Hematopoietic multipotent progenitor cell (in vitro differentiated cells): ENCODE measurements around the gene ZNF132. TPM values are rescaled to one million over a fixed set of nuclear protein-coding genes. Genes with fewer than 3 reads are reported as not detected.
"Not testable (repeated sequence)": the region's sequence is repeated elsewhere in the genome, so short reads cannot be mapped to it uniquely, and the experiment has no call there.

Experiments used
- DNase-seq, 3 donors: peaks; one replicate each; pipeline ENCODE4 v3.0.0-alpha.2; 2011 to 2015; ENCODE audit warnings: low read depth in 2 of 3, low spot score in 2 of 3
- total RNA-seq: library from RNA; depleted of rRNA; stranded (reverse); fragments of >200 nt; gene quantifications from one replicate; pipeline ENCODE4 v1.2.3, GENCODE V29; 2012

ZNF132 gene
- total RNA-seq: 5.9 TPM

GRCh38 chr19:58439576-58440554 lies at the start of gene ZNF132:
Gene ZNF132, minus strand, starts transcription at chr19:58440153. Its CDS starts 332 bp downstream, at chr19:58439821.
- DNase-seq: peak; percentile 88 to 100 (median 100)

DNA sequence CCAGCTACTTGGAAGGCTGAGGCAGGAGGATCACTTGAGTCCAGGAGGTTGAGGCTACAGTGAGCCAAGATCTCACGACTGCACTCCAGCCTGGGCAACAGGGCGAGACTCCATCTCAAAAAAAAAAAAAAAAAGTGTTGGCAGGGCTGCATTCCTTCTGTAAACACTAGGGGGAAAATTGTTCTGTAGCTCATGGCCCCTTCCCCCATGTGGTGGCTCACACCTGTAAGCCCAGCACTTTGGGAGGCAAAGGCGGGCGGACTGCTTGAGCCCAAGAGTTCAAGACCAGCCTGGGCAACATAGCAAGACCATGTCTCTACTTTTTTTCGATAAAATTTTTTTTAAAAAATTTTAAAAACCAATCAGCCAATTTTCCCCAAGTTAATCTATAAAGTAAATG lies 44.4 kb upstream of the ZNF132 start:
- peak in 1 of 3 donors; percentile 43 for DNase-seq

GRCh38 chr19:58483776-58484175 lies 43.8 kb upstream of the ZNF132 start:
- no peak for DNase-seq

DNA sequence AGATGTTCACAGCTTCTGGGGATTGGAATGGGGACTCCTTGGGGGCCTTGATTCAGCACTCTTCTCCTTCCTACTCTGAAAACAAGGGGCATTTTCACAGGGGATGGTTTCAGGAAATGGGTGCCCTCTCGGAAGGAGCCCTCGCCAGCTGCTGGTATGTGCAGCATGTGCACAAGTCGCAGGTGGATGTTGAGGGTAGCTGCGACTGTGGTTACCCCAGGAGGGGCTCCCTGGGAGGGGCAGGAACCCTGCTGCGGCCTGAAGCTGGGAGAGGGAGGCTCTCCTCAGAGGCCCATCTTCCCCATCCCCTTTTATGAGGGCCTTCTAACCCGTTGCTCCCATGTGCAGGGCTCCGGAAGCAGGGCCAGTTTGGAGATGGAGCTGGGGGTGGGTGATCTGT lies 42.4 kb upstream of the ZNF132 start:
- no peak for DNase-seq

DNA sequence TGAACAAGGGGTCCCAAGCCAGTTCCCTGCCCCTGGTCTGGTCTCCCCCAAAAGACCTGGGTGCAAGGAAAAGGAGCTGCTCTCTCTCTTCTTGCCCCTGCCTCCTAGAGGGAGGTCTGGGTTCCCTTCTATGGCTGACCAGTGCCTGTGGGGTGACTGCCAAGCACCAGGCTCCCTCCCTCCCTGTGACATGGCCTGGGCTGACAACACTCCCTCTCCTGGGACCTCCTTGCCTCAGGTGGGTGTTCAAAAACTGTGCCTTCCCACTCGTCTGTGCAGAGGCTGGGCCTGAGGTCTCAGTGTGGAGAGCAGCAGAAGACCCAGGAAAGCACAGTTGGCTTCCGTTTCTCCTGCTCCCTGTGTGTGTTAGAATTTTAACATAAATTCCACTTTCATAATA lies 40.9 kb upstream of the ZNF132 start:
- no peak for DNase-seq

DNA sequence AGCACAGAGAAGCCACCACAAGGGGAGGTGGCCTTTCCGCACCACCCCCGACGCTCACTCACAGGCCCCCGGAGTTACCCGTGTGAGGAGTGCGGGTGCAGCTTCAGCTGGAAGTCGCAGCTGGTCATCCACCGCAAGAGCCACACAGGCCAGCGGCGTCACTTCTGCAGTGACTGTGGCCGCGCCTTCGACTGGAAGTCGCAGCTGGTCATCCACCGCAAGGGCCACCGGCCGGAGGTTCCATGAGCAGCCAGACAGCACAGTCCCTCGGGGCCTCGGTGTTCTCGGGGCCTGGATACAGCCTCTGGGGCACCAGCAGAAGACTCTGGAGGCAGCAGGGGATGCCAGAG lies 40.5 kb upstream of the ZNF132 start:
- DNase-seq: no peak

DNA sequence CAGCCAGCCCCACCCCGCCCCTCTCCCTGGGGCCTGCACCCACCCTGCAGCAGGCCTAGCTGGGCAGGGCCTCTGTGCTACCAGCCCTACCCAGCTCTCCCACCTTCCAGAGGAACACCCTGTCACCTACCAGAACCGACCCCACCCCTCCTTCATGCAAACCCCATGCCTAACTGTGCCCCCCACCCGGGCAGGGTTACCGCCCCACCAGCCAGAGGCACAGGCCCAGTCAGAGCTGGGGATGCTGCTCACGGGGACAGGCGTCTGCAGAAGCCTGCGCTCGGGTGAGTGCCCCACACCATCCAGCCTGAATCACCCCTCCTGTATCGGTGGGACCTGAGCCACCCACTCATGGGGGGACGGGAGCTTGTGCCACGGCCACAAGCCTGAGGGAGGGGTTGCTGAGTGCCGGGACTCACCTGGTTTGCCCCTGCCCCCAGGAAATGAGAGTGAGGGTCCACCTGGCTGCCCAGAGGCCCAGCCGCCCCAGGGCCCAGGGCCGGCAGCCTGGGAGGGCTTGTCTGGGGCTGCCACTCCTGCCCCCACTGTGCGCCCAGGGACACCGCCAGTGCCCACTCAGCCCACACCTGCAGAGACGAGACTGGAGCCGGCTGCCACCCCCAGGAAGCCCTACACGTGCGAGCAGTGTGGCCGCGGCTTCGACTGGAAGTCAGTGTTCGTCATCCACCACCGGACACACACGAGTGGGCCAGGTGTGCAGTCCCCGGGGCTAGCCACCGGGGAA lies 40.0 kb upstream of the ZNF132 start:
- DNase-seq: no peak

GRCh38 chr19:58479303-58479702 lies 39.4 kb upstream of the ZNF132 start:
- no peak for DNase-seq

- DNase-seq: no peak
These were observed 37.9 kb upstream of the ZNF132 start for GRCh38 chr19:58477871-58478270.

DNA sequence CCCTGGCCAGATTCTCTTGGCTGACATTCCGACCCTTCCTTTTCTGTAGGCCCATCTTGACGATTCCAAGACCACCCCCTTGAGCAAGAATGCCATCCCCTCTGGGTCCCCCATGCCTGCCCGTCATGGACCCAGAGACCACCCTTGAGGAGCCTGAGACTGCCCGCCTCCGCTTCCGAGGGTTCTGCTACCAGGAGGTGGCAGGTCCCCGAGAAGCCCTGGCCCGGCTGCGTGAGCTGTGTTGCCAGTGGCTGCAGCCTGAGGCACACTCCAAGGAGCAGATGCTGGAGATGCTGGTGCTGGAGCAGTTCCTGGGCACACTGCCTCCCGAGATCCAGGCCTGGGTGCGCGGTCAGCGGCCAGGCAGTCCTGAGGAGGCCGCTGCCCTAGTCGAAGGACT lies 37.2 kb upstream of the ZNF132 start:
- DNase-seq: no peak

- DNase-seq: no peak
These were observed 36.6 kb upstream of the ZNF132 start for GRCh38 chr19:58476498-58477015.

DNA sequence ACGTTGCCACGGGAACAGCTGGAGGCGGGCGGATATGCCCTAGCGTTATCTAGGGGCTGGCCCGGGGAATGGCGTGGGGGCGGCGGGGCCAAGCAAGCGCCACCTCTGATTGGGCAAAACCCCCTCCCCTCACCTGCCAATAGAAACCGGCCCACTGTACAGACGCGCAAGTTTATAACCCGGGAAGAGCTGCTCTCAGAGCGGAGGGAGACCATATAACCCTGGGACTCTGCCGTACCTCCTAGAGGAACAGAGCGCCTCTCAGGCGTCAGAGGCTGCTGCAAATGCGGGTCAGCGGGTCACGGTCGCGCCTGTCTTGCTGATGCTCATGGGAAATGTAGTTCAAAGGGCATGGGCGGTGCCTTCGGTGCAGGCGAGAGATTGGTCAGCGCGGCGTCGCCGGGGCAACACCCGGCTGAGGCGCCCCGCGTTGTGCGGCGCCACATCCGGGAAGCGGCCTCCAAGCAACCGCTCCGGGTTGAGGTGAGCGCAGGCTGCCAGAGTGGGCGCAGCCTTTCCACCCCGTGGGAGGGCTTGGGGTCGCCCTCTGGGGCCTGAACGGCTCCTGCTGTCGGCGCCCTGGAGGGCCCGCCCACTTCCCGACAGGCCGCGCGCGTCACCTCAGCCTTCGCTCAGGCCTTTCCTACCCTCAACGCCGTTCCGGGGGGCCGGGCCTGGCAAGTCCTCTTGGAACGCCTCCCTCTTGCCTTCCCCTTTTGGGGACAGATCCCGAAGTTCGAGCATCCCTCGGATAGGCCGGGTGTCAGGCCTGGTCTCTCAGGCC lies 36.0 kb upstream of the ZNF132 start, which contains the start of gene ZNF446:
Gene ZNF446, plus strand, starts transcription at position 639 of the 784 bp plus-strand sequence. CDS start 867 bp downstream, outside the sequence.
- peak; percentile 87 to 98 (median 98) for DNase-seq

DNA sequence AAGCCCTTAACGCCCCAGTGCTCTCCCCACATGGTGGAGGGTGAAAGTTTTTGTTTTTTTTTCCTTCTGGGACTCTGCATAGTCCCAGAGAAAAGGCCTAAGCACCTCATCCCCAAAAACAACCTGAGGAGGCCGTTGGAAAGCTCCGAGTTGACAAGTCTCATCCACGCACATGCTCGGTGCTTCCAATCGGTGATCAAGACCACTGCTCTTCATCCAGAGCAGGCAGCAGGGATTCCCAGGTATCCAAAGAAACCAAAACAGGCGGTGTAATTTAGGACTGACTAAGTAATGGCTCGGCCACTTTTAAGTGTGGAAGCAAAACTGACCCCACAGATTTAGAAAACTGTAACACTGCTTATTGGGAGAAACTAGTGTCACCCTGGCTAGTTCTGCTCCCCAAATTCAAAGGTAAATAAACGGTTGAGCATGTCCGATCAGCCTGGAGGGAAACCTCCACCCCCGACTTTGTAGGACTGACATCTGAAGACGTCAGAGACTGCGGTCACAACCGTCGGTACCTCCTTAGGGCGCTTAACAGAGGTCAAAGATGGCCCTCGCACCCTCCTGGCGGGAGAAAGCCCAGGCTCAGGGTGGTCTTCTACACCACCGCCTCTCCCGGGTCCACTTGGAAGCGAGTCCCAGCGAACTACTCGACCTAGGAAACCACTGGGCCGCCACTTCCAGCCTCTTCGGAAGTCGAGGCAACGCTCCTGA lies 35.2 kb upstream of the ZNF132 start:
- DNase-seq: peak in 1 of 3 donors; percentile 43

DNA sequence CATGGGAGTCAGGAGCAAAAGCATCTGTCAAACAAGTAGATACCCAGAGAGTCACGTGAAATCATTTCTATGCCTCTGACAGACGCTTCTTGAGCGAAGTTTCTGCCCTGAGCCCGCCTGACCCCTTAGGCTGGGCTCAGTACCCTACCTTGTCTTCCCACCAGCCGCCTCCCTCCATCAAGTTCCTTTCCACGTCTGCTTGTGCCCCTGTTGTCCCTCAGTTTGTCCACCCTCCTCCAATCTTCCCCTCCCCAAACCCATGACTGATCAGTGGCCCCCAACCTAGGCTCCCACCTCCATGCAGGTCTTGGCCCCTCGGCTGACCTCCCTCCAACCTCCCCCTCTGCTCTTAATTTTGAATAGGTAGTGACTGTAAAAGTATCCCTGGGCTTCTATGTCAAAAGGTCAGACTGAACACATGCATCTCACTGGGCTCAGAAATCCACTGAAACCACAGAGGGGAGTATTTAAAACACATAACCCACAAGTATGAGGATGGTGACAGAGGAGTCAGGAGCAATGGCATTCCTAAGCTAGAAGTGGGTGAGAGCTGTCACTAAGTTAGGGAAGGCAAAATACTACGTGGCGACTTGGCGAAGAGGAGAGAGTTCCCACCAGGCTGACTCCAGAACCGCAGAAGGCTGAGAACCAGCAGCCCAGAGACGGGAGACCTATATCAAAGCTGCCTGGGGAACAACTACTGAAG lies 34.5 kb upstream of the ZNF132 start:
- DNase-seq: no peak

GRCh38 chr19:58473775-58474174 lies 33.8 kb upstream of the ZNF132 start:
- no peak for DNase-seq

- DNase-seq: no peak
These were observed 31.8 kb upstream of the ZNF132 start for GRCh38 chr19:58471736-58472135.

- not testable (repeated sequence) for DNase-seq
These were observed 31.0 kb upstream of the ZNF132 start for GRCh38 chr19:58470837-58471543.

GRCh38 chr19:58469241-58470013 lies 29.5 kb upstream of the ZNF132 start:
- no peak for DNase-seq
